HG03097 (cell line): ENCODE results near the gene ARL5B.
A peak's percentile ranks its signal among the peaks of the same experiment; 100 is the strongest.
"Not testable (repeated sequence)": the region's sequence is repeated elsewhere in the genome, so short reads cannot be mapped to it uniquely, and the experiment has no call there.

ENCODE experiments used
- ATAC-seq: cut with Tn5 transposase; IDR thresholded peaks from one replicate; pipeline ENCODE4 v1.9.1; 2021; ENCODE audit not compliant: unreplicated experiment, low FRiP score

ARL5B gene, protein sequence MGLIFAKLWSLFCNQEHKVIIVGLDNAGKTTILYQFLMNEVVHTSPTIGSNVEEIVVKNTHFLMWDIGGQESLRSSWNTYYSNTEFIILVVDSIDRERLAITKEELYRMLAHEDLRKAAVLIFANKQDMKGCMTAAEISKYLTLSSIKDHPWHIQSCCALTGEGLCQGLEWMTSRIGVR

DNA sequence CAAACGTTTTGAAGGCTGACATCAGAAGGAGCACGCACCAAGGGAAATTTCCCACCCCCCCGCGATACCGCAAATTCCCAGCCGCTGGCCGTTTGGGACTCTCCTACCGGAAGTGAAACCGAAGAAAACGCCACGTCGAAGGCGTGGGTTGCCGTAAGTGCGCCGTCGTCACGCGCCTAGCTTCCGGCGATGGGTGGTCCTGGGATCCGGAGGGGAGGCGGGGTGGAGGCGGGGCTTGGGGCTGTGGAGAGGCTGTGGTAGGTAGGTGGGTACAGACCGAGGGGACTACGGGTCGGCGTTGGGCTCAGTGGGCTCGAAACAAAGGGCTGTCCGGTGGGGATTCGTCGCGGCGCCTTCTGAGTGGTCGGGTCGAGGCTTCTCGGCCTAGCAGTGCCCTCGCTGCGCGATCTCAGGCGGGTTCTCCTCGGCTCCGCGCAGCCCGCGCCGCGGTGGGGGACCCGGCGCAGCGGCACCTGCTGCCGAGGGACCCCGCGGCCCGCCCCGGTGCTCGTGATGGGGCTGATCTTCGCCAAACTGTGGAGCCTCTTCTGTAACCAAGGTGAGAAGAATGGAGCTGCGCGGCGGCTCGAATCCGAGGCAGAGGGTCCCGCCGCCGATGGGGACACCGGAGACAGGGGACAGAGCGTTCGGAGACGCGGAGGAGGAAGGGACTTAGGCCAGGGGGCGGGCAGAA lies at the start of gene ARL5B:
ARL5B (plus strand) TSS at position 307 of the 694 bp plus-strand sequence; CDS start at position 514, 207 bp downstream.
- peak; percentile 89 for ATAC-seq

DNA sequence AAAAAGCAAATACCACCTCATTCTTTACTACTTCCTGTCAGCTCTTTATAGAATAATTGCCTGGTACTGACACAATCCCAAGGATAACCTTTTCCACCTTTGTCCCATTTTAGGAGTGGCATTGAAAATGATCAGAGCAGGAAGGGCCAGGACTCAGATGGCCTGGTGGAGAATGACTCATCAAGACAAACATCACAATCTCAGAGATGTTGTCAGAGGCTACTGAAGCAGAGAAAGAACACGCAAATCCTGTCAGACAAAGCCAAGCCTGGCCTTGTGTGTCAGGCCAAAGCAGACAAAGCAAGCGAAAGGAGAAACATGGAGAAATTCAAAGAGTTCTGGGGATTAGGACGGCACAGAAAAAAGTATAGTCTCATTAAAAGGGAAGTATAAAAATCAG lies 48.7 kb upstream of the ARL5B start:
- no peak for ATAC-seq

DNA sequence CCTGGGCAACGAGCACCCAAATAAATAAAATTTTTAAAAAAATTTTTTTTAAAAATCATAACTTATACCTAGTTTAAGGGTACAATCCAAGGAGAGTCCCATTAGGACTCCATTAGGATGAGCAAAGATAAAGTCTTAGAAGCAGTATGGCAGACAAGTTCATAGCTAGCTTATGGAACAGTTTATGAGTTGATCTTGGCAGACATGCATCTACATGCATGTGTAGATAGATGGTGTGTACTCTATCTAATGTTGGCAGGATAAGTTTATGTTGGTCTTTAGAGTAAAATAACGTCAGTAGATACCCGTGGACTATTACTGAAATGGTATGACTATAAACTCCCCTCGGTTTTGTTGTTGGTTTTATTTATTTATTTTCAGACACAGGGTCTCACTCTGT lies 48.1 kb upstream of the ARL5B start:
- no peak for ATAC-seq

DNA sequence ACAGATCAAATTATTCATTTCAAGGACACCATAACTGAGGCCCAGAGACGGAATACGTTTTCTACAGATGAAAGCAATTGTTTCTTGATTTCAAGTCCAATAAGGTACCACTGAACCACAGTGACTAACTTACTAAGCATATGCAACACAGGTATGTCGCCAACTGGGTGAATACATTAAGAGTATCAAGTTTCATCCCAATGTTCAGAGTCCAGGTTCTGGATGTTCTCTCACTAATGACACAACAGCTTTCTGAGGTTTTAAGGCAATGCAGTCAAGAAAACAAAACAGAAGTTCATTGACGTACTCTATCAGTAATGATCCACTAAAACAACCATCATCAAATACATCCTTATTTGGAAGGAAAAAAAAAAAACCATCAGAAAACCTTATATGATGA lies 43.6 kb upstream of the ARL5B start:
- no peak for ATAC-seq

DNA sequence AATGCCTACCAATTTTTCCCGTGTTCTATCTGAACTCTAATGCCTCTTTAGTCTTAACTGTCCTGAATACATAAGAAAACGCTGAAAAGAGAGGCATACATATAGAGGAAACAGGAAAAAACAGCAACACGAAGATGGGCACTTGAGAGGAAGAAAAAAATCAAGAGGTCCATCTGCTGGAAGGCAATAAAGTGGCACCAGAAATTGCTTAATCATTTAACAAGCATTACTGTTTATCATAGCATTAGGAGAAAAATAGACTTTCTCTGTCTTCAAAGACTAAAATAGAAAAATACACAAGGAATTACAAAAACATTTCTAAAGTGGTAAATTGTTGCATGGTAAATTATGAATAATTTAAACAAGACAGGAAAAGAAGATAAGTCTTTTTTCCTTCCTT lies 42.9 kb upstream of the ARL5B start:
- ATAC-seq, result no peak

DNA sequence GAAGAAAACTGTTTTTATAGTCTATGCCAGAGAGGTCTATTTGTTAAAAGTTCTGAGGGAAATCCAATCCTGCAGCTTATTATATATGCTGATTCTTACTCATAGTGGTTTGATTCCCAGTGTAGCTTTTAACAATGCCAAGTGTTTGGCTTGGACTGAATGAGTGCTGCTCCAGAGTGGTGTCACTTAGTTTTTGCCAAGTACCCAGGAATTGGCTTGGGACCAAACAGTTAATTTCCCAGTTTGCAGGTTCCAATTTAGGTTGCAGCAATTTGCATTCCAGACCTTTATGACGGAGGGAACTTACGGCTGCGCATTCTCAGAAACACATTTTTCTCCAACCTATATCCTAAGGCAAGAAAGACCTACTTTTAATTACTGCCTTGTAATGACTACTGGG lies 40.2 kb upstream of the ARL5B start:
- ATAC-seq, result no peak

DNA sequence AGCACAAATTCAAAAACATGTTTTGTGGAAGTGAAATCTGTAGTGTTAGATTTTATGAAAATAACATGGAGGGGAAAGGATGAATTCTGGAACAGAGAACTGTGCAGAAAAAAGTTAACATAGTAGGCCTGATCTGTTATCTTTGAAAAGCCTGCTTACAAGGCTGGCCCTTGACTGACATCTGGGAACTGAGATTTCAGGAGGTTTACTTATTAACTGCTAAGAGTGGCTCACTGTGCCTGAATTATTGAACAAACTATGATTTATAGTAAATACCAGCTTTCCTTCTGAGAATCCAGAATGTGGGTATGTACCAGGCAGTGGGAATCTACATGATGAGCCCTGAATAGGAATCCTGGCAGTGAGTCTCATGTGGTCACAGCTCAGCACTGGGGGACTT lies 38.4 kb upstream of the ARL5B start:
- ATAC-seq, result no peak

DNA sequence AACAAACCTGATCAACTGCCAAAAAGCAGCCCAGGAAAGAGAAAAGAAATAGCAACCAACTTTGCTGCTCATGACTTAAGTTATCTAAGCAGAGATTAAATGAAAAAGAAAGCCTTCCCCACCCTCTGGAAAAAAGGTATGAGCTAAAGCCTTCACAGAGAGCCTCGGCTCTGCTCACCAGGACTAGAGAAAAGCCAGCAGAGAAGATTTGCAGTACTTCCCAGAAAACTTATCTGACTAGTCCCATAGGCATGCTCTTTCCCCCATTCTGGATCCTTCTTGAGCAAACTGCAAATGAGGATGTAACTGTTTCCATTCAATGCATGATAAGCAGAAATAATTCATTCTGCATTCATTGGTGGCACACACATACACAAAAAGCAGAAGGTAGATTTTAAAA lies 35.6 kb upstream of the ARL5B start:
- ATAC-seq, result not testable (repeated sequence)

DNA sequence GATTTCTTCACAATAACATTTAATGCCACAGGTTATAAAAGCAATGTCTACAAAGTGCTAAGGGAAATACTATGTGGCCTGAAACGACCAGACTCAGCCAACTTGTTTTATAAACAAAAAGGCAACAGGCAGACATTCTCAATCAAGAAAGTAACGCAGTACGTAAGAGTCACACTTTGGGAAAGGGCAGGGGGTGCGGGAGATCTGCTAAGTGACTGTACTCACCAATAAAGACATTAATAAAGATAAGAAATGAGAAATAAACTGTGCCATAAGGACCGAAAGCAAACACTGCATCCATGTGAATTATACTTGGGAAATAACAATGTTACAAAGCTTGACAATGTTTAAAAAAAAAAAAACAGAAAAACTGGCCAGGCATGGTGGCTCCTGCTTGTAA lies 33.3 kb upstream of the ARL5B start:
- ATAC-seq, result no peak

DNA sequence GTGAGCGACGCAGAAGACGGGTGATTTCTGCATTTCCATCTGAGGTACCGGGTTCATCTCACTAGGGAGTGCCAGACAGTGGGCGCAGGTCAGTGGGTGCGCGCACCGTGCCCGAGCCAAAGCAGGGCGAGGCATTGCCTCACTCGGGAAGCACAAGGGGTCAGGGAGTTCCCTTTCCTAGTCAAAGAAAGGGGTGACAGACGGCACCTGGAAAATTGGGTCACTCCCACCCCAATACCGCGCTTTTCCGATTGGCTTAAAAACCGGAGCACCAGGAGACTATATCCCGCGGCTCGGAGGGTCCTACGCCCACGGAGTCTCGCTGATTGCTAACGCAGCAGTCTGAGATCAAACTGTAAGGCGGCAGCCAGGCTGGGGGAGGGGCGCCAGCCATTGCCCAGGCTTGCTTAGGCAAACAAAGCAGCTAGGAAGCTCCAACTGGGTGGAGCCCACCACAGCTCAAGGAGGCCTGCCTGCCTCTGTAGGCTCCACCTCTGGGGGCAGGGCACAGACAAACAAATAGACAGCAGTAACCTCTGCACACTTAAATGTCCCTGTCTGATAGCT lies 31.7 kb upstream of the ARL5B start:
- ATAC-seq, result not testable (repeated sequence)

DNA sequence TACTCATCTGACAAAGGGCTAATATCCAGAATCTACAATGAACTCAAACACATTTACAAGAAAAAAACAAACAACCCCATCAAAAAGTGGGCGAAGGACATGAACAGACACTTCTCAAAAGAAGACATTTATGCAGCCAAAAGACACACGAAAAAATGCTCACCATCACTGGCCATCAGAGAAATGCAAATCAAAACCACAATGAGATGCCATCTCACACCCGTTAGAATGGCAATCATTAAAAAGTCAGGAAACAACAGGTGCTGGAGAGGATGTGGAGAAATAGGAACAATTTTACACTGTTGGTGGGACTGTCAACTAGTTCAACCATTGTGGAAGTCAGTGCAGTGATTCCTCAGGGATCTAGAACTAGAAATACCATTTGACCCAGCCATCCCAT lies 26.7 kb upstream of the ARL5B start:
- ATAC-seq, result not testable (repeated sequence)

DNA sequence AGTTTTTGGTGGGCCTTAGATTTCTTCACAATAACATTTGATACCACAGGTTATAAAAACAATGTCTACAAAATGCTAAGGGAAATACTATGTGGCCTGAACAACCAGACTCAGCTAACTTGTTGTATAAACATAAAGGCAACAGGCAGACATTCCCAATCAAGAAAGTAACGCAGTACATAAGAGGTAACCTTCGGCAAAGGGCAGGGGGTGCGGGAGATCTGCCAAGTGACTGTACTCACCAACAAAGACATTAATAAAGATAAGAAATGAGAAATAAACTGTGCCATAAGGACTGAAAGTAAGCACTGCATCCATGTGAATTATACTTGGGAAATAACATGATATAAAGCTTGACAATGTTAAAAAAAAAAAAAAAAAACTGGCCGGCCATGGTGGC lies 23.2 kb upstream of the ARL5B start:
- ATAC-seq, result no peak

DNA sequence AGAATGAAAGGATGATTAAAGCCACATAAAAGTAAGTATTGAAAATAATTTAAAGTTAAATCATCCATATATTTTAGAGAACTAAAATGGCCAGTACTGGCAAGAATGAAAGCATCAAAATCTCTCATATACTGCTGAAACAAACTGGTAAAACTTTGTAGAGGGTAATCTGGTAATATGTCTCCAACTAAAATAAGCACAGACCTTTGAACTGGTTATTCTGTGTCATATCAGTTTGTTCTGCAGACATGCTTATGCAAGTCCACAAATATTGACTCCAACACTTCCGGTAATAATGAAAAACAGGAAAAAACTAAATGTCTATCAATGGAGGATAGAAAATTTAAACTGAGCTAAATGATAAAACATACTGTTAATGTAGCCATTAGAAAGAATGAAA lies 21.8 kb upstream of the ARL5B start:
- ATAC-seq, result not testable (repeated sequence)

DNA sequence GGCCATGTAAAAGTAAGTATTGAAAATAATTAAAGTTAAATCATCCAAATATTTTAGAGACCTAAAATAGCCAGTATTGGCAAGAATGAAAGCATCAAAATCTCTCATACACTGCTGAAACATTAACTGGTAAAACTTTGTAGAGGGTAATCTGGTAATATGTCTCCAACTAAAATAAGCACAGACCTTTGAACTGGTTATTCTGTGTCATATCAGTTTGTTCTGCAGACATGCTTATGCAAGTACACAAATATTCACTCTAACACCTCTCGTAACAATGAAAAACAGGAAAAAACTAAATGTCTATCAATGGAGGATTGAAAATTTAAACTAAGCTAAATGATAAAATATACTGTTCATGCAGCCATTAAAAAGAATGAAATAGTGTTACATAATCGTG lies 19.5 kb upstream of the ARL5B start:
- ATAC-seq, result not testable (repeated sequence)

DNA sequence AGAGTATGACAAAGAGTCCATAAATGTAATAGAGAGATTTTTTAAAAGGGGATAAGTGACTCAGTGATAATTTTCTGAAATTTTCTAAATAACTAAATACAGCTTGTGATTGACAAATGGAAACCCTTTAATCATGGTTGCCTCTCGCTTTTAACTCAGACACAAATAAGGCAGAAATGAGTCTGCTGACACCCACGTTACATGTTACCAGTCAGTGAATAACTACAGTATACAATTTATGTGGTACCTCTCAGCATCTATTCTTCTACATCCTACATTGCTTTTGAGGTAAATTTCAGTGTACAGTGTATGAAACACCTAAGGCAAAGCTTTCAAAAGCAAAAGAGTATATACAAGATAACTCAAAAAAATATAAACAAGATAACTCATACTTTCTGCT lies 12.1 kb upstream of the ARL5B start:
- ATAC-seq, result no peak

DNA sequence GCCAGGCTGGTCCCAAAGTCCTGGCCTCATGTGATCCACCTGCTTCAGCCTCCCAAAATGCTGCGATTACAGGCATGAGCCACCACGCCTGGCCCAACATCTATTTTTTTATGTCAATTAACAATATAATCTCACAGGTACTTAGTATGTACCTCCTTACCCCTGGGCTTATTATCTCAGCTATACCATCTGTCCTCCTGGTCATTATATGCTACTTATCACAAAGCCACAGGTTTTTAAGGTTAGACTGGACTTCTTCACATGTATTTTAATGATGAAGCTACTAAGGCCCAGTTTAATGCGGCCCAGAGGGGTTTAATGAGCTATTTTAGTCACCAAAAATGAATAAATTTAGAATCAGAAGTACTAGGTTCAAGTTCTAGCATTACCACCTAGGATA lies 11.3 kb upstream of the ARL5B start:
- ATAC-seq, result no peak

DNA sequence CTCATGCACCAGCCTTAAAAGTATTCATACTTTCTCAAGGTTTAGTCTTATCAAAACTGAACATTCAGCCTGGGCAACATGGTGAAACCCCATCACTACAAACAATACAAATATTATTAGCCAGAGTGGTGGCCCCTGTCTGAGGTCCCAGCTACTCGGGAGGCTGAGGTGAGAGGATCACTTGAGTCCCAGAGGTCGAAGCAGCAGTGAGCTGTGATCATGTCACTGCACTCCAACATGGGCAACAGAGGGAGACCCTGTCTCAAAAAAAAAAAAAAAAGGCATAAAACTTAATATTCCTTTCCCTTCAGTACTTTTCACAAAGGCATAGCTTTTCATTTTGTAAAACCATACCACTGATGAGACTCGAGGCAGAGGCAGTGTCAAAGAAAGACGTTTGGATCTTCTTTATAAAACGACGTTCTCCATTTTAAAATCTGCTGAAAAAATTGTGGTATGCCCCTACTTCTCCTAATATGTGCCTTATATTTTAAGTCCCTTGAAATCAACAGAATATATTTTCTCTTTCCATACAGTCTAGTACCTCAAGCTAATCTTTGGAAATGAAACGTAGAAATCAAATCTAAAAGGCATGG lies 9.8 kb upstream of the ARL5B start:
- ATAC-seq, result no peak

DNA sequence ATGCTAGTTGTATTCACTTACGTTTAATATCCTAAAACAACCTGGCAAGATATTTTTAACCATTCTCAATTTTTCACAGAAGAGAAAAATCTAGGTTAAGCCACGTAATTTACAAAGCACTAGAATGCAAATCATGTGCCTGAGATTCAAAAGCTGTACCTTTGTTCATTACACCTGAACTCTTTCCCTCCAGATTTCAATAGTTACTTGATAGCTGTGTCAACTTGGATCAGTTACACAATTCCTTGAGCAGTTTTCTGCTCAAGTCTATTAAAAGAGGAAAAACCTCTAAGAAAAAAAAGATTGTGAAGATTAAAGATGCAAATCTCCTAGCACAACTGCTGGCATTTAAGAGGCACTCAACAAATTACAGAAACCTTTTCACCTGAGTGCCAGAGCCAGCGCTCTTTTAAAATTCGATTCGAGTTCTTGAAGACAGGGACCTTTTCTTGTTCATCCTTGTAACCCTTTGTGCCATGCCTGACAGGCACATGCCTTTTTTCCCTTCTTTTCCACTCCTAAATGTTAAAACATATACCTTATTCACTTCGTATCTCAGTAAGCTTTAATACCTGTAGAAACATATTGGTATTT lies 8.7 kb upstream of the ARL5B start:
- no peak for ATAC-seq

DNA sequence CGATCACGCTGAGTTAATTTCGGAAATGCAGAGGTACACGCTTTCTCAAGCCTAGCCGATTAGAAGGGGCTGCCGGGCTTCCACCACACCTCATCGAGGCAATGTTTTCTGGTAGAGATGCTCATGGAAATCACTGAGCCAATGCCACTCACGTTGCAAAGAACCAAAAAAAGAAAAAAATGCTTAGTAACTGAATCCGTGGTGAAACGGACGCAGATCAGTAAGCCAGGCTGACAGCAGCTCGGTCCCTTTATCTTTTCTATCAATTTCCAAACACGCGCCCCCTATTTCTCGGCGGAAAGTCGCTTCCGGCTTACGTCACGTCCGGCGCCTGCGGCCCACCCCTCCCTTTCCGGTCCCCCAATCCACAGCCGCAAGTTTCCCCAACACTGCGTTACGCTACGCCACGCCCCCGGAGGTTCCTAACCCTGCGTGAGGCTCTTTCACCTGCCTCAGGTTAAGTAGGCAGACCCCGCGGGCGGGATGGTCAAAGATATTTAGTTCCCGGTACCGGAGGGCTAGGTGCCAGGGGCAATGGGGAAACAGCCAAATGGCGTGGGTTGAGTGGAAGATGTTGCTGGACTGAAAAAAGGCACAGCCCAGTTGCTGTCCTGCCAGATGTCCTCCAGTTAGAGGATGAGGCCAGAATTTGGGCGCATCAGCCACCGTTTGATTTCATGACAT lies 7.8 kb upstream of the ARL5B start, which contains the start of gene NSUN6:
NSUN6 (minus strand) TSS at position 264 of the 684 bp plus-strand sequence. CDS start 384 bp downstream, outside the sequence.
- peak; percentile 93 for ATAC-seq

DNA sequence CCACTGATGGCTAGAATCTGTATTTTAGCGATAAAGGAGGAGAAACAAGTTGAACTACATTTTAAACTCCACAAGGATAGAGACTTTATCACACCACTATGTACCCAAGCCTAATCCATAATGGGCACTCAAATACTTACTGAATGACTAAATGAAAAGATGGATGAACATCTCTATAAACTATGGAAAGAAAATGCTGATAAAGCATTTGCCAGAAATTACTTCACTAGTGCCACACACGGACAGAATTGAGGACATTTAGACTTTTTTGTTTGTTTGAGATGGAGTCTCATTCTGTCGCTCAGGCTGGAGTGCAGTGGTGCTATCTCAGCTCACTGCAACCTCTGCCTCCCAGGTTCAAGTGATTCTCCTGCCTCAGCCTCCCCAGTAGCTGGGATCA lies 6.1 kb upstream of the ARL5B start:
- no peak for ATAC-seq

DNA sequence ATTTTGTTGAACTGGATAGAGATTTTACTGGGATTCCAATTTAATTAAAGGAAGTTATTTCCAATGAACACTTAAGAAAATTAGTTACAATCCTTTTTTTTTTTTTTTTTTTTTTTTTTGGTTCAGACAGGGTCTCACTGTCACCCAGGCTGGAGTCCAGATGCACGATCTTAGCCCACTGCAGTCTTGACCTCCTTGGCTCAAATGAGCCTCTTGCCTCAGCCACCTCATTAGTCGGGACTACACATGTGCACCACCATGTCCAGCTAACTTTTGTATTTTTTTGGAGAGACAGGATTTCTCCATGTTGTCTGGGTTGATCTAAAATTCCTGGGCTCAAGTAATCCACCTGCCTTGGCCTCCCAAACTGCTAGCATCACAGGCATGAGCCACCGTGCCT lies 2.5 kb upstream of the ARL5B start:
- no peak for ATAC-seq
